ENCODE results near the gene CRISPLD2.

The CRISPLD2 gene

GRCh38 chr16:84878770-84879169, 59.0 kb downstream of the CRISPLD2 start:
- Histone ChIP-seq H2AFZ (ENCODE audit: low read depth, low read length) (no peak overlapping the region), H3K4me3 (ENCODE audit: low read length) (no peak overlapping the region), H3K9me3 (ENCODE audit: insufficient read depth, low read length) (no peaks in the 10 kb centered on the region), H3K4me2 (ENCODE audit: low read length) (no peak overlapping the region), H3K9ac (ENCODE audit: low read length) (no peak overlapping the region), H3K36me3 (replicated peaks; ENCODE audit: low read depth, low read length) (no peaks in the 10 kb centered on the region), H4K20me1 (ENCODE audit: insufficient read depth, low read length) (no peaks in the 10 kb centered on the region), H3K4me1 (ENCODE audit: low read length) (no peaks in the 10 kb centered on the region), H3K27me3 (ENCODE audit: low read depth, low read length) (peaks cover 10% of the 10 kb centered on the region; the same call in 1 of the 2 replicates), H3K79me2 (ENCODE audit: low read length) (no peaks in the 10 kb centered on the region), H3K27ac (ENCODE audit: low read length) (no peak overlapping the region)
- TF ChIP-seq CTCF (IDR thresholded peaks at IDR 0.05; ENCODE audit: low read depth, low read length) (no peak), EZH2phosphoT487 (IDR thresholded peaks at IDR 0.05; ENCODE audit: low read depth) (no peak)

- TF ChIP-seq CTCF (IDR thresholded peaks at IDR 0.05; ENCODE audit: low read depth, low read length): no peak
- TF ChIP-seq EZH2phosphoT487 (IDR thresholded peaks at IDR 0.05; ENCODE audit: low read depth): no peak
- Histone ChIP-seq H4K20me1 (ENCODE audit: insufficient read depth, low read length) (no peaks in the 10 kb centered on the region), H2AFZ (ENCODE audit: low read depth, low read length) (no peak overlapping the region), H3K4me1 (ENCODE audit: low read length) (no peaks in the 10 kb centered on the region), H3K27me3 (ENCODE audit: low read depth, low read length) (peaks cover 10% of the 10 kb centered on the region), H3K4me3 (ENCODE audit: low read length) (no peak overlapping the region), H3K9me3 (ENCODE audit: insufficient read depth, low read length) (no peaks in the 10 kb centered on the region), H3K79me2 (ENCODE audit: low read length) (no peaks in the 10 kb centered on the region), H3K27ac (ENCODE audit: low read length) (no peak overlapping the region), H3K36me3 (replicated peaks; ENCODE audit: low read depth, low read length) (no peaks in the 10 kb centered on the region), H3K9ac (ENCODE audit: low read length) (no peak overlapping the region), H3K4me2 (ENCODE audit: low read length) (no peak overlapping the region)
Observed at GRCh38 chr16:84879569-84880487, 60.0 kb downstream of the CRISPLD2 start.

- Histone ChIP-seq H3K79me2 (ENCODE audit: low read length) (no peaks in the 10 kb centered on the region), H3K36me3 (replicated peaks; ENCODE audit: low read depth, low read length) (no peaks in the 10 kb centered on the region), H3K27me3 (ENCODE audit: low read depth, low read length) (peaks cover 10% of the 10 kb centered on the region), H3K4me1 (ENCODE audit: low read length) (no peaks in the 10 kb centered on the region), H4K20me1 (ENCODE audit: insufficient read depth, low read length) (no peaks in the 10 kb centered on the region), H2AFZ (ENCODE audit: low read depth, low read length) (no peak overlapping the region), H3K9me3 (ENCODE audit: insufficient read depth, low read length) (no peaks in the 10 kb centered on the region), H3K4me2 (ENCODE audit: low read length) (no peak overlapping the region), H3K4me3 (ENCODE audit: low read length) (no peak overlapping the region), H3K9ac (ENCODE audit: low read length) (no peak overlapping the region), H3K27ac (ENCODE audit: low read length) (no peak overlapping the region)
- TF ChIP-seq CTCF (IDR thresholded peaks at IDR 0.05; ENCODE audit: low read depth, low read length) (no peak), EZH2phosphoT487 (IDR thresholded peaks at IDR 0.05; ENCODE audit: low read depth) (no peak)
Observed at GRCh38 chr16:84881702-84882521, 62.1 kb downstream of the CRISPLD2 start.

- H3K36me3 ChIP-seq (replicated peaks; ENCODE audit: low read depth, low read length): no peaks in the 10 kb centered on the region
- H3K4me2 ChIP-seq (ENCODE audit: low read length): no peak overlapping the region
- H4K20me1 ChIP-seq (ENCODE audit: insufficient read depth, low read length): no peaks in the 10 kb centered on the region
- no peak overlapping the region for H2AFZ ChIP-seq (ENCODE audit: low read depth, low read length)
- H3K27me3 ChIP-seq (ENCODE audit: low read depth, low read length): peaks cover 10% of the 10 kb centered on the region
- no peaks in the 10 kb centered on the region for H3K79me2 ChIP-seq (ENCODE audit: low read length)
- no peaks in the 10 kb centered on the region for H3K4me1 ChIP-seq (ENCODE audit: low read length)
- H3K27ac ChIP-seq (ENCODE audit: low read length): no peak overlapping the region
- no peak overlapping the region for H3K4me3 ChIP-seq (ENCODE audit: low read length)
- TF ChIP-seq EZH2phosphoT487 (IDR thresholded peaks at IDR 0.05; ENCODE audit: low read depth) (no peak), CTCF (IDR thresholded peaks at IDR 0.05; ENCODE audit: low read depth, low read length) (no peak)
- no peak overlapping the region for H3K9ac ChIP-seq (ENCODE audit: low read length)
- H3K9me3 ChIP-seq (ENCODE audit: insufficient read depth, low read length): no peaks in the 10 kb centered on the region
Observed at GRCh38 chr16:84883301-84883700, 63.5 kb downstream of the CRISPLD2 start.

Measured in OCI-LY3 (cell line).